K562 (cell line): ENCODE measurements around the gene DLX6. TPM values are rescaled to one million over a fixed set of nuclear protein-coding genes. Genes with fewer than 3 reads are reported as not detected.

Experiments
- E2F5 ChIP-seq: sonication (generic); formaldehyde crosslinking; IDR thresholded peaks from 2 replicates; pipeline ENCODE4 v1.8.0; 2022; ENCODE audit warnings: mild to moderate bottlenecking, missing genetic modification reagents
- NRF1 ChIP-seq, 2 experiments: fragments of 450-650 bp; IDR thresholded peaks in 1 of 2; conservative IDR thresholded peaks in 1 of 2; 2 replicates each; pipeline ENCODE4 v1.6.1; 2014; ENCODE audit warnings: mild to moderate bottlenecking in 2 of 2
- SRSF1 ChIP-seq: fragments of 200-400 bp; formaldehyde crosslinking; IDR thresholded peaks from 2 replicates; pipeline ENCODE4 v1.6.1; 2017; ENCODE audit warnings: mild to moderate bottlenecking, low read depth, low read length, moderate library complexity
- polyA plus RNA-seq, 8 experiments: library from polyadenylated mRNA; depleted of rRNA in 4 of 8; stranded (reverse) in 5 of 8; unstranded in 3 of 8; fragments of >200 nt; fragmentation: Nextera tagmentation in 2 of 8; fragmentation: Illumina TruSeq in 1 of 8; extraction: Ambion mirVana in 2 of 8; extraction: Trizol in 1 of 8; gene quantifications; 2 replicates each; pipeline versions ENCODE4 v1.2.1 to v1.2.3, GENCODE V29; 2011 to 2014; ENCODE audit warnings: inconsistent platforms in 1 of 8, missing spikeins in 1 of 8
- total RNA-seq, 7 experiments: library from RNA; depleted of rRNA in 6 of 7; stranded (reverse); fragments of >200 nt in 6 of 7; fragmentation: Illumina TruSeq in 2 of 7; extraction: Trizol in 2 of 7; gene quantifications; 2 replicates each; pipeline versions ENCODE4 v1.2.1 to v1.2.3, GENCODE V29; 2011 to 2021; ENCODE audit warnings: low replicate concordance in 1 of 7
- TF ChIP-seq, protein P1 (sequence below), 2 experiments: fragments of 450-650 bp; IDR thresholded peaks; 2 replicates each; pipeline ENCODE4 v1.6.1; 2018; ENCODE audit warnings: mild to moderate bottlenecking in 2 of 2, low read depth in 1 of 2; ENCODE audit not compliant: partially characterized antibody in 2 of 2
- TF ChIP-seq, protein P2 (sequence below): fragments of 450-650 bp; formaldehyde crosslinking; IDR thresholded peaks from 2 replicates; pipeline ENCODE4 v1.4.0; 2020; ENCODE audit warnings: mild to moderate bottlenecking
- TF ChIP-seq, protein P3 (sequence below): fragments of 250-450 bp; sonication (Bioruptor Pico); IDR thresholded peaks from 2 replicates; pipeline ENCODE4 v1.8.0; 2021; ENCODE audit warnings: moderate library complexity, mild to moderate bottlenecking, inconsistent platforms

DLX6 gene
- total and polyA plus RNA-seq, 9 of the 15 experiments (the other 6 are each of a cell fraction or from before 2014, with no cell fraction given), result not detected

- TF ChIP-seq, protein P1, sequence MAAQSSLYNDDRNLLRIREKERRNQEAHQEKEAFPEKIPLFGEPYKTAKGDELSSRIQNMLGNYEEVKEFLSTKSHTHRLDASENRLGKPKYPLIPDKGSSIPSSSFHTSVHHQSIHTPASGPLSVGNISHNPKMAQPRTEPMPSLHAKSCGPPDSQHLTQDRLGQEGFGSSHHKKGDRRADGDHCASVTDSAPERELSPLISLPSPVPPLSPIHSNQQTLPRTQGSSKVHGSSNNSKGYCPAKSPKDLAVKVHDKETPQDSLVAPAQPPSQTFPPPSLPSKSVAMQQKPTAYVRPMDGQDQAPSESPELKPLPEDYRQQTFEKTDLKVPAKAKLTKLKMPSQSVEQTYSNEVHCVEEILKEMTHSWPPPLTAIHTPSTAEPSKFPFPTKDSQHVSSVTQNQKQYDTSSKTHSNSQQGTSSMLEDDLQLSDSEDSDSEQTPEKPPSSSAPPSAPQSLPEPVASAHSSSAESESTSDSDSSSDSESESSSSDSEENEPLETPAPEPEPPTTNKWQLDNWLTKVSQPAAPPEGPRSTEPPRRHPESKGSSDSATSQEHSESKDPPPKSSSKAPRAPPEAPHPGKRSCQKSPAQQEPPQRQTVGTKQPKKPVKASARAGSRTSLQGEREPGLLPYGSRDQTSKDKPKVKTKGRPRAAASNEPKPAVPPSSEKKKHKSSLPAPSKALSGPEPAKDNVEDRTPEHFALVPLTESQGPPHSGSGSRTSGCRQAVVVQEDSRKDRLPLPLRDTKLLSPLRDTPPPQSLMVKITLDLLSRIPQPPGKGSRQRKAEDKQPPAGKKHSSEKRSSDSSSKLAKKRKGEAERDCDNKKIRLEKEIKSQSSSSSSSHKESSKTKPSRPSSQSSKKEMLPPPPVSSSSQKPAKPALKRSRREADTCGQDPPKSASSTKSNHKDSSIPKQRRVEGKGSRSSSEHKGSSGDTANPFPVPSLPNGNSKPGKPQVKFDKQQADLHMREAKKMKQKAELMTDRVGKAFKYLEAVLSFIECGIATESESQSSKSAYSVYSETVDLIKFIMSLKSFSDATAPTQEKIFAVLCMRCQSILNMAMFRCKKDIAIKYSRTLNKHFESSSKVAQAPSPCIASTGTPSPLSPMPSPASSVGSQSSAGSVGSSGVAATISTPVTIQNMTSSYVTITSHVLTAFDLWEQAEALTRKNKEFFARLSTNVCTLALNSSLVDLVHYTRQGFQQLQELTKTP (IDR thresholded peaks at IDR 0.05; ENCODE audit: low read depth in 1 of 2, partially characterized antibody in 2 of 2), result no peak
- TF ChIP-seq E2F5 (CRISPR knock-in tag) (no peak), SRSF1 (no peak), NRF1 (conservative IDR thresholded peaks at IDR 0.05 in 1 of 2, IDR thresholded peaks at IDR 0.05 in 1 of 2) (no peak)
- TF ChIP-seq, protein P2, sequence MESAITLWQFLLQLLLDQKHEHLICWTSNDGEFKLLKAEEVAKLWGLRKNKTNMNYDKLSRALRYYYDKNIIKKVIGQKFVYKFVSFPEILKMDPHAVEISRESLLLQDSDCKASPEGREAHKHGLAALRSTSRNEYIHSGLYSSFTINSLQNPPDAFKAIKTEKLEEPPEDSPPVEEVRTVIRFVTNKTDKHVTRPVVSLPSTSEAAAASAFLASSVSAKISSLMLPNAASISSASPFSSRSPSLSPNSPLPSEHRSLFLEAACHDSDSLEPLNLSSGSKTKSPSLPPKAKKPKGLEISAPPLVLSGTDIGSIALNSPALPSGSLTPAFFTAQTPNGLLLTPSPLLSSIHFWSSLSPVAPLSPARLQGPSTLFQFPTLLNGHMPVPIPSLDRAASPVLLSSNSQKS (CRISPR knock-in tag), result no peak
- TF ChIP-seq, protein P3, sequence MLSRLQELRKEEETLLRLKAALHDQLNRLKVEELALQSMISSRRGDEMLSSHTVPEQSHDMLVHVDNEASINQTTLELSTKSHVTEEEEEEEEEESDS (CRISPR knock-in tag), result no peak
These were observed 16.6 kb downstream of the DLX6 start (continued) for GRCh38 chr7:97021747-97022490.
